DND-41 (cell line): ENCODE results near the gene SELENOP.

Source experiments
- ATAC-seq: fragments of 200-7000 bp; cut with Tn5 transposase; 3 replicates; pipeline ENCODE4 v1.9.1; 2021; ENCODE audit warnings: low read depth; ENCODE audit not compliant: insufficient read depth
- DNase-seq: peaks from one replicate; pipeline ENCODE4 v3.0.0-alpha.2; 2020
- H2AFZ ChIP-seq: 2 replicates; pipeline ENCODE4 v1.6.0; 2012; ENCODE audit warnings: low read depth, low read length
- H3K27ac ChIP-seq: 2 replicates; pipeline ENCODE4 v1.5.1; 2012; ENCODE audit warnings: low read length, inconsistent platforms
- H3K27me3 ChIP-seq: fragments of 200-600 bp; sonication (generic); 2 replicates; pipeline ENCODE4 v1.6.0; 2012; ENCODE audit warnings: low read length, mild to moderate bottlenecking, inconsistent platforms; ENCODE audit not compliant: insufficient read depth, poor library complexity
- H3K36me3 ChIP-seq: 2 replicates; pipeline ENCODE4 v1.5.1; 2012; ENCODE audit warnings: low read length, inconsistent platforms; ENCODE audit not compliant: insufficient read depth
- H3K4me1 ChIP-seq: 2 replicates; pipeline ENCODE4 v1.5.1; 2012; ENCODE audit warnings: mild to moderate bottlenecking, low read length; ENCODE audit not compliant: insufficient read depth
- H3K4me2 ChIP-seq: 2 replicates; pipeline ENCODE4 v1.6.0; 2012; ENCODE audit warnings: mild to moderate bottlenecking, moderate library complexity, low read length, inconsistent platforms; ENCODE audit not compliant: insufficient read depth
- H3K4me3 ChIP-seq, 2 experiments: fragments of 200-600 bp in 1 of 2; shearing (Covaris generic) in 1 of 2; 2 replicates each; pipeline ENCODE4 v1.5.1; 2012 to 2016; ENCODE audit warnings: inconsistent platforms in 2 of 2, low read length in 2 of 2, mild to moderate bottlenecking in 2 of 2, low read depth in 1 of 2, moderate library complexity in 1 of 2
- H3K79me2 ChIP-seq: 2 replicates; pipeline ENCODE4 v1.6.0; 2012; ENCODE audit warnings: low read length, inconsistent platforms; ENCODE audit not compliant: insufficient read depth
- H3K9ac ChIP-seq: 2 replicates; pipeline ENCODE4 v1.6.0; 2012; ENCODE audit warnings: low read depth, mild to moderate bottlenecking, inconsistent platforms, low read length, moderate library complexity
- H3K9me3 ChIP-seq: 2 replicates; pipeline ENCODE4 v1.5.1; 2012; ENCODE audit warnings: low read length, moderate library complexity, mild to moderate bottlenecking, inconsistent platforms; ENCODE audit not compliant: insufficient read depth, severe bottlenecking
- H4K20me1 ChIP-seq: 2 replicates; pipeline ENCODE4 v1.6.0; 2012; ENCODE audit warnings: low read length; ENCODE audit not compliant: insufficient read depth
- CTCF ChIP-seq: IDR thresholded peaks from 2 replicates; pipeline ENCODE4 v1.5.1; 2012; ENCODE audit warnings: borderline replicate concordance, low read length, moderate library complexity, mild to moderate bottlenecking; ENCODE audit not compliant: poor library complexity, severe bottlenecking; ENCODE audit errors: extremely low read depth
- EZH2 ChIP-seq: IDR thresholded peaks from 3 replicates; pipeline ENCODE4 v1.6.1; 2012; ENCODE audit warnings: borderline replicate concordance, low read depth, mild to moderate bottlenecking, moderate library complexity, low read length, inconsistent platforms; ENCODE audit not compliant: severe bottlenecking

The SELENOP gene

GRCh38 chr5:42842921-42843641 is 31.4 kb upstream of the SELENOP start:
- H2AFZ ChIP-seq = no peak overlapping the region
- H3K27me3 ChIP-seq = peaks cover 6% of the 10 kb centered on the region
- no peak overlapping the region for H3K9ac ChIP-seq
- ATAC-seq (no peak), DNase-seq (no peak)
- H3K79me2 ChIP-seq = no peaks in the 10 kb centered on the region
- H3K27ac ChIP-seq = no peak overlapping the region
- no peaks in the 10 kb centered on the region for H3K4me1 ChIP-seq
- H3K36me3 ChIP-seq = no peaks in the 10 kb centered on the region
- no peak overlapping the region for H3K4me2 ChIP-seq
- no peaks in the 10 kb centered on the region for H4K20me1 ChIP-seq
- no peak for TF ChIP-seq EZH2
- no peak overlapping the region for H3K4me3 ChIP-seq
- H3K9me3 ChIP-seq = no peaks in the 10 kb centered on the region

GRCh38 chr5:42840842-42841567 is 29.3 kb upstream of the SELENOP start:
- ATAC-seq (no peak), DNase-seq (no peak)
- no peak overlapping the region for H3K27ac ChIP-seq

GRCh38 chr5:42840269-42840668 is 28.6 kb upstream of the SELENOP start:
- Histone ChIP-seq H4K20me1 (no peaks in the 10 kb centered on the region), H3K27ac (no peak overlapping the region), H3K79me2 (no peaks in the 10 kb centered on the region), H2AFZ (no peak overlapping the region), H3K36me3 (no peaks in the 10 kb centered on the region), H3K4me3 (no peak overlapping the region), H3K4me1 (no peaks in the 10 kb centered on the region), H3K9me3 (no peaks in the 10 kb centered on the region), H3K9ac (no peak overlapping the region), H3K4me2 (no peak overlapping the region), H3K27me3 (peaks cover 6% of the 10 kb centered on the region)
- TF ChIP-seq CTCF = no peak
- TF ChIP-seq EZH2 = no peak
- ATAC-seq (no peak), DNase-seq (no peak)

More at GRCh38 chr5:42840842-42841567, 29.3 kb upstream of the SELENOP start:
- H3K4me1 ChIP-seq = no peaks in the 10 kb centered on the region
- no peak overlapping the region for H2AFZ ChIP-seq
- no peaks in the 10 kb centered on the region for H4K20me1 ChIP-seq
- H3K9me3 ChIP-seq = no peaks in the 10 kb centered on the region
- no peak overlapping the region for H3K4me3 ChIP-seq
- TF ChIP-seq CTCF (no peak), EZH2 (no peak)
- no peaks in the 10 kb centered on the region for H3K79me2 ChIP-seq
- no peak overlapping the region for H3K4me2 ChIP-seq
- no peaks in the 10 kb centered on the region for H3K36me3 ChIP-seq
- H3K9ac ChIP-seq = no peak overlapping the region
- H3K27me3 ChIP-seq = peaks cover 6% of the 10 kb centered on the region

- Histone ChIP-seq H4K20me1 (no peaks in the 10 kb centered on the region), H2AFZ (no peak overlapping the region), H3K27me3 (peaks cover 6% of the 10 kb centered on the region), H3K4me1 (no peaks in the 10 kb centered on the region), H3K9ac (no peak overlapping the region), H3K27ac (no peak overlapping the region), H3K36me3 (no peaks in the 10 kb centered on the region), H3K4me3 (no peak overlapping the region), H3K79me2 (no peaks in the 10 kb centered on the region), H3K9me3 (no peaks in the 10 kb centered on the region), H3K4me2 (no peak overlapping the region)
- ATAC-seq (no peak), DNase-seq (no peak)
- no peak for TF ChIP-seq EZH2
- TF ChIP-seq CTCF = no peak
These were observed 27.5 kb upstream of the SELENOP start for GRCh38 chr5:42839196-42839595.
